GM12801 (cell line): ENCODE measurements around the gene CTBP1.

Experiments
- TF ChIP-seq, protein P1 (sequence below): IDR thresholded peaks from one replicate; pipeline ENCODE4 v1.5.1; 2011; ENCODE audit warnings: control low read depth; ENCODE audit not compliant: insufficient read length; ENCODE audit errors: extremely low read depth

CTBP1 gene

DNA sequence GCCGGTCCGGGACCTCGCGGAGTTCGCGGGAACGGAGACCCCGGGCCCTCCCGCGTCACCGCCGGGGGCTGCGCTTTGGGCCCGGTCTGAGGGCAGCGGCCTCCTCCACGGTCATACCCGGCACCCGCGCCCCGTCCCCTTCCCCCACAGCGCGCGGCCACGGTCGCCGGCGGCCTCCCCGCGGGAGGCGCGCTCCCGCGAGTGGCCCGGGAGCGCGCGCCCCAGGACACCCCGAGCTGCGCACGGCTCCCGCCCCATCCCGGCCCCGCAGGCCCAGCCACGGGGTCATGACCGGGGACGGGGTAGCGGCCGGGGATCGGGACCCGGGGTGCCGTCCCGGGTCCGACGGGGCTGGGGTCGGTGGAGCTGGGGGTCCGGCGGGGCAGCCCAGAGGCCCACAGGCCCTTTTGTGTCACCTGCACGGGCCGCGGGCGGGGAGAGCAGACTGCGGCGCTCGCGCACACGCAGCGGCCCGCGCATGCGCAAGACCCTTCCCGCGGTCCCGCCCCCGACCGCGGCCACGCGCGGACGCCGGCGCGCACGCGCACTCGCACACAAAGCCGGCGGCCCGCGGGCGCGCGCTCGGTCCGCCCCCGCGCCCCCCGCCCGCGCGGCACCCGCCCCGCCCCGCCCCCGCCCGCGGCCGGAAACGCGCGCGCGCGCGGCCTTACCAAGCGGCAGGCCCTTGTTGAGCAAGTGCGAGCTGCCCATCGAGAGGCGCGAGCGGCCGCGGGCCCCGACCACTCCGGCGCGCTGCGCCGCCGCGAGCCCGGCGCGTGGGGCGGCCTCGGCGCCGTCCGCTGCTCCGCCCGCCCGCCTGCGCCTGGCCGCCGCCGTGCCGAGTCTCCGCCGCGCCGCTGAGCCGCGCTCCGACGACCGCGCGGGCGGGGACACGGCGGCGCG, at the start of gene CTBP1:
Gene CTBP1, minus strand, starts transcription at position 886 of the 903 bp plus-strand sequence. CDS start 7,799 bp downstream, outside the sequence.
- TF ChIP-seq, protein P1, sequence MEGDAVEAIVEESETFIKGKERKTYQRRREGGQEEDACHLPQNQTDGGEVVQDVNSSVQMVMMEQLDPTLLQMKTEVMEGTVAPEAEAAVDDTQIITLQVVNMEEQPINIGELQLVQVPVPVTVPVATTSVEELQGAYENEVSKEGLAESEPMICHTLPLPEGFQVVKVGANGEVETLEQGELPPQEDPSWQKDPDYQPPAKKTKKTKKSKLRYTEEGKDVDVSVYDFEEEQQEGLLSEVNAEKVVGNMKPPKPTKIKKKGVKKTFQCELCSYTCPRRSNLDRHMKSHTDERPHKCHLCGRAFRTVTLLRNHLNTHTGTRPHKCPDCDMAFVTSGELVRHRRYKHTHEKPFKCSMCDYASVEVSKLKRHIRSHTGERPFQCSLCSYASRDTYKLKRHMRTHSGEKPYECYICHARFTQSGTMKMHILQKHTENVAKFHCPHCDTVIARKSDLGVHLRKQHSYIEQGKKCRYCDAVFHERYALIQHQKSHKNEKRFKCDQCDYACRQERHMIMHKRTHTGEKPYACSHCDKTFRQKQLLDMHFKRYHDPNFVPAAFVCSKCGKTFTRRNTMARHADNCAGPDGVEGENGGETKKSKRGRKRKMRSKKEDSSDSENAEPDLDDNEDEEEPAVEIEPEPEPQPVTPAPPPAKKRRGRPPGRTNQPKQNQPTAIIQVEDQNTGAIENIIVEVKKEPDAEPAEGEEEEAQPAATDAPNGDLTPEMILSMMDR = no peak

DNA sequence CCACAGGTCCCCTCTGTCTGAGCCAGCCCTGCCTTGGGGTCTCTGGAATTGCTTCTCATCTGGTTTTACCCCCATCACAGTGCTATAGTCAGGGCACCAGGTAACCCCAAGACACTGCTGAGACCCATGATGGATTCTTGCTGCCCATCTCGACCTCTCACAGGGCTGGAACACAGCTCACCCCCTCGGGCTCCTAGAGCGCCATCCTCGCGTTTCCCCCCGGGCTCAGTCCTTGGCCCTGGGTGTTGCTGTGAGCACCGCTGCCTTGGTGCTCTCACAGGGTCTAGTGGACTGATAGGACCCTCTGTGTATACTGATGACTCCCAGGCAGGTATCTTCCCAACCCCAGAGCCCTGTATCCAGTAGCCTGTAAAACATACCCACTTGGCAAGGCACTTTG, 49.5 kb upstream of the CTBP1 start:
- TF ChIP-seq, protein P1 = no peak

DNA sequence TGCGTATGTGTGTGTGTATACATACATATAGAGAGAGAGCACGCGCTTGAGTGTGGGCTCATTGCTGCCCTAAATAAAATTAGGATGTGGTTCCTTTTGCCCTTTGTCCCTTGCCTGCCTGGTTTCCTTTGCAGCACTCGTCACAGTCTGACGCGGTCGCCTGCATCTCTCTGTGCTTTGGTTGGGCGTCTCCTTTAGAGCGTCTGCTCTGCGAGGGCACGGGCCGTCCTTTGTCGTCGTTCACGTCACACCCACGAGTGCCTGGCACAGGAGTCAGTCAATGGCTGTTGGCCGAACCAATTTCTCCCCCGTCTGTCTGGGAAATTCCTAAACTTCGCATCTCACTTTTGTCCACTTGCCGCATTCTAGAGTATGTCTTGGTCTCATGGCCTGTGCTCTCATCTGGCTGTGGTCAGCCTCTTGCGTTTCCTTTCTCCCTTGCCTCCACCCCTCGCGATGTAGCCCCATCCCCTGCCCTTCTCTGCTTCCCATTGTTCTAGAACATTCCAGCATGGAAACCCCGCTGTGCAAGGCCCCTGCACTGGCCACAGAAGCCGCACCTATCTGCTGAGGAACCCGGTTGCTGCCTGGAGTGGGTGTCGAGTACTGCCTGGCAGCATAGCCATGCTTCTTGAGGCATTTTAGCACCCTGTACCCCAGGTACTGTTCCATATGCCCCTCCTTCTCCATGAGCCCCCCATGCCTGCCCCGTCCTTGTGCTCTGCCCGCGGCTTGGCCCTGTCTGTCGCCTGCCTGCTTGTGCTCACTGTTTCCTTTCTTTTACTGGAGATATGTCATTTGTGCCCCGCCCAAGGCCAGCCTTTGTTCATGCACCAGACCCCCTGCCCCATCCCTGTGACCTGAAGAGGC, 48.8 kb upstream of the CTBP1 start:
- TF ChIP-seq, protein P1 = no peak

DNA sequence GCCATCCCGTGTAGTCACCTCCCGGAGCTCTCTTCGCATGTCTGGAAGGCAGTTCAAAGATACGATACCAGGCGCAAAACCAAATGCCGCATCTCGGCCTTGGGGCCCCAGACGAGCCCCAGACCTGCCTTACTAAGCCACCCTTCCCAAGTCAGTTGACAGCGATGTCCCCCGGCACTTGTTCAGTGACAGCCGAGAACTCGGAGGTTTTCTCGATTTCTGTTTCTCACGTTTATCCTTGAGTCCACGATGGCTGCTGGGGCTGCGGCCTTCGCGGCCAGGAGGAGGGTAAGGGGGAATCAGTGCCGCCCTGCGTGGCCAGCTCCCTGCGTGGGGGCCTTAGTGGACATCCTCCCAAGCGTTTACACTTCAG, 48.1 kb upstream of the CTBP1 start:
- TF ChIP-seq, protein P1 = no peak

DNA sequence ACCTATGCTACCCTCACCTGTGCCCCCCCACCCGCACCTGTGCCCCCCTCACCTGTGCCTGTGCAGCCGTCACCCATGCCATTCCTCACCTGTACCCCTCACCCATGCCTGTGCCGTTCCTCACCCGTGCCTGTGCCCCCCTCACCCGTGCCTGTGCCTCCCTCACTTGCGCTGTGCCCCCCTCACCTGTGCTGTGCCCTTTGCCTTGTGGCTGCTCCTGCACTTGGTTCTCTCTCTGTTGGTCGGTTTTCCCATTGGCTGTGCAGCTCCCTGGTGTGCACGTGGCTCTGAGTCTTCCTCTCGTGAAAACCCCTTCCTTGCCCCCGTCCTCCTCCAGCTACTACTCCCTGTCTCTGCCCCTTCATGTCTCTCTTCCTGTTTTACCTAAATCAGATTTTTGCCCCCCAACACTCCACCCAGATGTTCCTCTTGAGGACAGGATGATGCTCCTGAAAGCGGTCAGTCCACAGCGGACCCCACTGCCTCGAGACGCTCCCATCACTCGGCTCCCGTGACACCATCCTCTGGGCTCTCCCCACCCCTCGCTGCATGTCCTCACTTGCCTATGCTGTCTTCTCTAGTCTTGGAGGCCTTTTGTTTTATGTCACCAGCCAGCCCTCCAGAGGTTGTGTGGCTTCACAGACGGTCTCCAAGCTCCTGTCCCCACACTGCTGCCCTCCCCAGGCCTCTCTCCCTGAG, 47.5 kb upstream of the CTBP1 start:
- TF ChIP-seq, protein P1 = no peak

- TF ChIP-seq, protein P1 = no peak
These were observed 46.6 kb upstream of the CTBP1 start for GRCh38 chr4:1295405-1296055.
